GM12801 (cell line): Measurements from ENCODE around the gene STUM.

Source experiments
- CTCF ChIP-seq: IDR thresholded peaks from one replicate; pipeline ENCODE4 v1.5.1; 2011; ENCODE audit warnings: control low read depth; ENCODE audit not compliant: insufficient read length; ENCODE audit errors: extremely low read depth

Gene STUM

GRCh38 chr1:226598455-226598849 is 49.9 kb downstream of the STUM start:
- no peak for TF ChIP-seq CTCF

GRCh38 chr1:226599636-226600238 is 51.2 kb downstream of the STUM start:
- no peak for TF ChIP-seq CTCF

GRCh38 chr1:226600254-226600653 is 51.7 kb downstream of the STUM start:
- TF ChIP-seq CTCF = no peak

- TF ChIP-seq CTCF = no peak
Measured at GRCh38 chr1:226601456-226601855, 52.9 kb downstream of the STUM start.

- TF ChIP-seq CTCF = no peak
Measured at GRCh38 chr1:226602186-226603021, 53.8 kb downstream of the STUM start.

GRCh38 chr1:226603022-226603857 is 54.7 kb downstream of the STUM start:
- no peak for TF ChIP-seq CTCF
